Measurements from ENCODE around the gene ABCC1.
"Not testable (repeated sequence)": the region's sequence is repeated elsewhere in the genome, so short reads cannot be mapped to it uniquely, and the experiment has no call there.

Gene ABCC1

DNA sequence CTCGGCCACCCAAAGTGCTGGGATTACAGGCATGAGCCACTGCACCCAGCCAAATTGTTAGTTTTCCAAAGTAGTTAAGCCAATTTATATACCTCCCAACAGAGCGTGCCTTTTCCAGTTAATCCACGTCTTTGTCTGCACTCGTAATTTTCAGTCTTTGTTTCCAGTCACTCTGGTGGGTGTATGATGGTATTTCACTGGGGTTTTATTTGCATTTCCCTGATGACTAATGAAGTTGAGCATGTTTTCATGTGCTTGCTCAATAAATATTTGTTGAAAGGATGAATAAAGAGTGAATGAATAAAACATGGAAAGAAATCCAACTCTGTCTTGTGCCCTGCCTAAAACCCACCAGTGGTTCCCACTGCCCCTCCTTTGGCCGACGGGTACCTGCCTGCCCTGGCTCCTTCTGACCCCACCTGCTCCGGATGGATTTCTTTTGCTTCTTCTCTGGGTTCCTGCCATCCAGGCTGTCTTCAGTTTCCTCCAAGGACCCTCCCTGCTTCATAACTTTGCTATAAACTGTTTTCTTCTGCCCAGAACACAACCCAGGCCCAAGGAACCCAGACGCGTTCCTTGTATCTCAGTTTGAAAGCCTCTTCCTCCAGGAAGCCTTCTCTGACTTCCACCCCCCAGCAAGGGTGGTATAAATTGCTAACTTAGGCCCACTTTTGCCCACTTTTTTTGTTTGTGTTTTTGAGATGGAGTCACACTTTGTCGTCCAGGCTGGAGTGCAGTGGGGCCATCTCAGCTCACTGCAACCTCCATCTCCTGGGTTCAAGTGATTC lies 3.0 kb upstream of the ABCC1 start:
- no peak for DNase-seq

- no peak for DNase-seq
Measured at GRCh38 chr16:15947983-15948509, 1.4 kb upstream of the ABCC1 start.

DNA sequence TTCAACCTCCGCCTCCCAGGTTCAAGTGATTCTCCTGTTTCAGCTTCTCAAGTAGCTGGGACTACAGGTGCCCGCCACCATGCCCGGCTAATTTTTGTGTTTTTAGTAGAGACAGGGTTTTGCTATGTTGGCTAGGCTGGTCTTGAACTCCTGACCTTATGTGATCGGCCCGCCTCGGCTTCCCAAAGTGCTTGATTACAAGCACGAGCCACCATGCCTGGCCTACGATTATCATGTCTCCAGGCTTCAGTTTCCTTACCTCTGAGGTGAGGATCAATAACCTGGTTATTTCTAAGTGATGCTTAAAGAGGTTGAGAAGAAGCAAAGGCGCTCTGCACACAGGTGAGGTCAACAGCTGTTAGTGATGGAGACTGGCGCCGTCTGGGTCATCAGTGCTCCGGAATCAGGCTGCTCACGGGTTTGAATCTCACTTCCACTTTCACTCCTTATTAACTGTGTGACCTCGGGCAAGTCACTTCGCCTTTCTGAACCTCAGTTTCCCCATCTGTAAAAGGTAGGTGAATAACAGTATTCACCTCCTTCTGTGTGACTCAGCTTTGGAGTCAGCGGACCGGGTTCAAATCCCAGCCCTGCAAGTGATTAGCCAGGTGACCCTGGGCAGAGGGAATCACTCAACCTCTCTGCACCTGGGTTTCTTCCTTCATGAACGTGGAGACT lies 745 bp upstream of the ABCC1 start:
- no peak for DNase-seq

DNA sequence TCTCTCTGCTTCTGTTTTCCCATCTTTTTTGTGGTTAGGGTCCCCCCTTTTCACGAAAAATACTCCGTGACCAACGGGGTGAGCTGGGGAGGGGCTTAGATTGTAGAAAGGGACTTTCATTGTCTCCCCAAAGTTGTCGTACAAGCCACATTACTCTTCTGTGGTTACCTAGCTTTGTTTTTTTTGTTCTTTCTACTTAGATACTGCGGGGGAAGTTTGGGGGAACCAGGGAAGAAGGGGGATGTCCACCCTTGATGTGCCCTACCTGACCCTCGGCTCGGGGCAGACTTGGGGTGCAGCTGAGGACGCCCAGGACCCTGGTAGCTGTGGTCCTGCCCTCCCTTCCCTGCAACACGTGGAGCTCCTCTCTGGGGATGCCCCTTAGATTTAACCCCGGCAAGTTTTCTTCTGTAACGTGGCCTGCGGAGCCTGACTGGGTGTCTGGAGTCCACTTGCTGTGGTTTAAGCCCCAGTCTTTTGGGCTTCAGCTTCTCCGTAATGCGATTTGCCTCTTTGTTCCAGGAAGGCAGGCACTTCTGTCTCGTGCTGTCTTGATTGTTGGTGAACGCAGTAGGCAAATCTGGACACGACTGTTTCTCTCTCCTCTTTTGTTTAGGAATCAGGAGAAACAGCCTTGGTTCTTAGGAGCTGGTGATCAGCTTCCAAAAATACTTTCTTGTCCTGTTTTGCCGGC lies 892 bp downstream of the ABCC1 start:
- peak; percentile 45 to 52 for DNase-seq

- DNase-seq: no peak
Measured at GRCh38 chr16:15950869-15951268, 1.5 kb downstream of the ABCC1 start.

GRCh38 chr16:15951852-15952251 lies 2.4 kb downstream of the ABCC1 start:
- no peak for DNase-seq

- DNase-seq: peak in 1 of 2 donors; percentile 26
Measured at GRCh38 chr16:15952265-15952711, 2.9 kb downstream of the ABCC1 start.

DNA sequence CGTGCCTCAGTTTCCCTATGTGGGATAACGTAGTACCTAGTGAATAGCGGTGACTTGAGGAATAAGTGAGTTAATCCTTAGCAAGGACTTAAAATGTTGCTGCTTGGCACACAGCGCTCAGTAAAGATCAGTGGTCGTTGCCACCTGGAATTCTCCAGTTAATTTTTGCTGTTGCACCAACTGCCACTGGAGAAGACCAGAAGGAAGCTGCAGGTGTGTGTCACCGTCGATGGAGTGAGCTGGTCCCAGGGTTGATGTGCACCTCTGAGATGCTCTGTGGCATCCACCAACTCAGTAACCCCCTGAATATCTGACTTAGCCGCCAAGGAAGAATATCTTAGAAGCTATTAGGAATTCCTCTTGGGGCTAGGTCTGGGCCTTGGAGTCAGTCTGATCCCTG lies 4.1 kb downstream of the ABCC1 start:
- no peak for DNase-seq

DNA sequence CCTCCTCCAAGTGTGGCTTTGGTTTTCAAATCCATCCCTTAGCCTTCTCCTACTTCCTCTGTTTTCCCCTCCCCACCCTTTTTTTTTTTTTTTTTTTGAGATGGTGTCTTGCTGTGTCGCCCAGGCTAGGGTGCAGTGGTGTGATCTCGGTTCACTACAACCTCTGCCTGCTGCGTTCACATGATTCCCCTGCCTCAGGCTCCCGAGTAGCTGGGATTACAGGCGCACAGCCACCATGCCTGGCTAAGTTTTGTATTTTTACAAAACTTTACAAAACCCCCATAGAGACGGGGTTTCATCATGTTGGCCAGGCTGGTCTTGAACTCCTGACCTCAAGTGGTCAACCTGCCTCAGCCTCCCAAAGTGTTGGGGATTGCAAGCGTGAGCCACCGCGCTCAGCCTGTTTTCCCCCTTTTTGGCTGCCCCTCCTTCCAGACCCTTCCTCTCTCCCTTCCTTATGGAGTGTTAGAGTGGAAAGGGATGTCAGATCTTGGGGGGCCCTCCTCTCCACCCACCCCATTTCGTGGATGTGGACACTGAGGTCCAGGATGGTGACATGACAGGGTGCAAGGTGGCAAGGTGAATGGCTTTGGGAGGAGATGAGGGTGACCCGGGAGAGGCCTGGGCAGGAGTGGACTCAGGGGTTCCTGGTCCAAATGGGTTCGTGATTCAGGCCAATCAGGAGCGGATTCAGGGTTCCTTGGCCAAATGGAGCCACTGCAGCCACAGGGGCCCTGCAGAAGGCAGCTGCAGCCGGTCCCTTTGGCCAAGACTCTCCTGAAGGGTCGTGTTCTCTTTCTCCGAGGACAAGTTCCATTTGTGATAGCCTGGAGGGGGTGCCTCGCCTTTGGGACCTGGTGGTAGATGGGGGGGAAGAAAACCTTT lies 4.8 kb downstream of the ABCC1 start:
- no peak for DNase-seq

- DNase-seq: no peak
Measured at GRCh38 chr16:15954814-15955151, 5.4 kb downstream of the ABCC1 start.

DNA sequence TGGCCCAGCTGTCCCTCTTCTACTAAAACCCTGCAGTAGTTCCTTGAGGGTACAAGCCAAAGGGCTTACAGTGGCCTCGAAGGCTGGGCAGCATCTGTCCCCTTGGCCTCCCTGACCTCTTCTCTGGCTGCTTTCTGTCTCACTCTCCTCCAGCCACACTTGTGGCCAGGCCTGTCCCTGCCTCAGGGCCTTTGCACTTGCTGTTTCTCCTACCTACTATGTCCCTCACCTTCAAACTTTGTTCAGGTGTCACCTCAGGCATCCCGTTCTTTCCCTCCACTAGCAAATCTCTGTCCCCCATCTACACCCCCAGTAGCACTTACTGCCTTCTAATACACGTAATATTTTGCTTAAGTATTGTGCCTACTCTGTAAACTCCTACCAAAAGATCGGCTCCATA lies 6.0 kb downstream of the ABCC1 start:
- no peak for DNase-seq

DNA sequence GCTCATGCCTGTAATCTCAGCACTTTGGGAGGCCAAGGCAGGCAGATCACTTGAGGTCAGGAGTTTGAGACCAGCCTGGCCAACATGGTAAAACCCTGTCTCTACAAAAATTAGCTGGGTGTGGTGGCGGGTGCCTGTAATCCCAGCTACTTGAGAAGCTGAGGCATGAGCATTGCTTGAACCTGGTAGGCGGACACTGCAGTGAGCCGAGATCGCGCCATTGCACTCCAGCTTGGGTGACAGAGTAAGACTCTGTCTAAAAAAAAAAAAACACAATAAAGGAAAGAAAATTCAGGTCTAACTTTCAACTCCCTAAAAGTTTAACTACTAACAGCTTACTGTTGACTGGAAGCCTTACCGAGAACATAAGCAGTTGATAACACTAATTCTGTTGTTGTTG lies 6.7 kb downstream of the ABCC1 start:
- not testable (repeated sequence) for DNase-seq

- DNase-seq: no peak
Measured at GRCh38 chr16:15958703-15959348, 9.4 kb downstream of the ABCC1 start.

- DNase-seq: no peak
Measured at GRCh38 chr16:15960124-15960971, 10.9 kb downstream of the ABCC1 start.

GRCh38 chr16:15961060-15961511 lies 11.7 kb downstream of the ABCC1 start:
- DNase-seq: peak; percentile 56 to 72

DNA sequence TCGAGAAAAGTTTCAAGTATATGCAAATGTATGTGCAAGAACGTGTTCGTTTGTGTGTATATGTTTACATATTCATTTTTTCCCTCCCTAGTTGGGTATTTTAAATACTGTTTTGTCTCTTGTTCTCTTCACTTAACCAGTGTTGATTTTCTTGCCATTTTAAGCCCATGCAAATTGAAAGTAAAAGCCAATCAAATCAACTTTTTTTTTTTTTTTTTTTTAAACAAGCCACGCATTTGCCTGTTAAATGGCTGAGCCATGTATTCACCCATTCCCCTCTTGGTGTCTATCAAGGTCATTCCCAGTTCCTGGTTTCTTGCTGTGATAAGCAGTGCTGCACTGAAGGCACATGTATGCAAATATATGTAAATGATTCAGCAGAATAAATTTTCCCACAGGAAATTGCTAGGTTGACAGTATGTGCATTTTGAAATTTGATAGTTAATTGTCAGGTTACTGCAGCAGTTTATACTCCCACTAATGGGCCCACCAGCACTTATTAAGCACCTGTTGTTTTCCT lies 12.2 kb downstream of the ABCC1 start:
- DNase-seq: no peak

DNA sequence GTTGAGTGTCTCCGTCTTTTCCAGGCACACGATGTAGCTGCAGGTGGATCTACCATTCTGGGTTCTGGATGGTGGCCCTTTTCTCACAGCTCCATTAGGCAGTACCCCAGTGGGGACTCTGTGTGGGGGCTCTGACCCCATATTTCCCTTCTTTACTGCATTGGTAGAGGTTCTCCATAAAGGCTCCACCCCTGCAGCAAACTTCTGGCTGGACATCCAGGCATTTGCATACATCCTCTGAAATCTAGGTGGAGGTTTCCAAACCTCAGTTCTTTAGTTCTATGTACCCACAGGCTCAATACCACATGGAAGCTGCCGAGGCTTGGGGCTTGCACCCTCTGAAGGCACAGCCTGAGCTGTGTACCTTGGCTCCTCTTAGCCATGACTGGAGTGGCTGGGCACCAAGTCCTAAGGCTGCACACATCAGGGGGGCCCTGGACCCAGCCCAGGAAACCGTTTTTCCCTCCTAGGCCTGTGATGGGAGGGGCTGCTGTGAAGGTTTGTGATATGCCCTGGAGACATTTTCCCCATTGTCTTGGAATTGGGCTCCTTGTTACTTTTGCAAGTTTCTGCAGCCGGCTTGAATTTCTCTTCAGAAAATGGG lies 14.0 kb downstream of the ABCC1 start:
- DNase-seq: no peak

- no peak for DNase-seq
Measured at GRCh38 chr16:15966420-15966819, 17.0 kb downstream of the ABCC1 start.

DNA sequence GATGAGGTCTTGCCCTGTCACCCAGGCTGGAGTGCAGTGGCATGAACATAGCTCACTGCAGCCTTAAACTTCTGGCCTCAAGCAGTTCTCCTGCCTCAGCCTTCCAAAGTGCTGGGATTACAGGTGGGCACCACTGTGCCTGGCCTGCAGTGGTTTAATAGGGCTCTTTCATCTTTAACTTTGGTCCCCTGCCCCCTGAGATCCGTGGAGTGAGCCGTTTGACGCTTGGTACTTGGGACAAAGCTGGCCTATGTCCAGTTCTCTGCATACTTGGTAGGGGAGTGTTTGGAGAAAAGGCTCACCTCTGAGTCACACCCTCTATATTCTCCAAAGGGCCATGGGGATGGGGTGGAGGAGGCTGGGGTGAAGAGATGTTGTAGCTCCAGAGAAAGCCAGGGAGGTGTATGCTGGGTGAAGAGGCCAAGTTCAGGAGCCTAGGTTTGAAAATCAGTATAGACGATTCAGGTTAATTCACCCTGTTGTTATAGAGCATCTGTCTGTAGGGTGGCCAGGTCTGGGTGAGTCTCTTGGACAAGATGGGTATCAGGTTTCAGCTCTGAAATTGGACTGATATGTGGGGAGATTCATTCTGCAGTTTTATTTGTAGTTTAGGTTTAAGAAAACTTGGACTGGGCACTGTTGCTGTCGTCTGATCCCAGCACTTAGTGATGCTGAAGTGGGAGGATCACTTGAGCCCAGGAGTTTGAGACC lies 17.6 kb downstream of the ABCC1 start:
- no peak for DNase-seq
